Fibroblast of mammary gland (primary cell): Measurements from ENCODE around the gene RNF126.
"Not testable (repeated sequence)": the region's sequence is repeated elsewhere in the genome, so short reads cannot be mapped to it uniquely, and the experiment has no call there.

Experiments used
- DNase-seq: peaks from one replicate; pipeline ENCODE4 v3.0.0-alpha.2; 2010; ENCODE audit warnings: low read depth
- H3K4me3 ChIP-seq: 2 replicates; pipeline ENCODE4 v1.5.1; 2011; ENCODE audit warnings: low read depth, mild to moderate bottlenecking, low read length, moderate library complexity; ENCODE audit not compliant: control insufficient read depth
- CTCF ChIP-seq: conservative IDR thresholded peaks from 2 replicates; pipeline ENCODE4 v1.5.1; 2011; ENCODE audit warnings: low read depth, low read length, inconsistent platforms; ENCODE audit not compliant: control insufficient read depth, insufficient read depth

RNF126 gene

GRCh38 chr19:677601-678436 lies 14.8 kb upstream of the RNF126 start:
- H3K4me3 ChIP-seq = peak overlapping the region; percentile 79
- TF ChIP-seq CTCF = no peak
- no peak for DNase-seq

- DNase-seq = peak; percentile 85
- H3K4me3 ChIP-seq = peak overlapping the region; percentile 79
- TF ChIP-seq CTCF = no peak
Measured at GRCh38 chr19:677201-677600, 14.2 kb upstream of the RNF126 start.

- no peak for DNase-seq
- TF ChIP-seq CTCF = no peak
- H3K4me3 ChIP-seq = peak within 1 kb of the TSS; percentile 79
Measured at GRCh38 chr19:676339-677105, 13.5 kb upstream of the RNF126 start, which contains the start of gene FSTL3. Gene FSTL3 (plus strand): TSS chr19:676392. CDS start chr19:676424, 32 bp downstream.

GRCh38 chr19:676007-676338 lies 13.0 kb upstream of the RNF126 start:
- TF ChIP-seq CTCF = no peak
- peak overlapping the region; percentile 28 for H3K4me3 ChIP-seq
- DNase-seq = no peak

GRCh38 chr19:674282-675151 lies 11.5 kb upstream of the RNF126 start:
- no peak overlapping the region for H3K4me3 ChIP-seq
- no peak for DNase-seq
- no peak for TF ChIP-seq CTCF

GRCh38 chr19:670609-671075 lies 7.6 kb upstream of the RNF126 start:
- no peak overlapping the region for H3K4me3 ChIP-seq
- no peak for TF ChIP-seq CTCF
- DNase-seq = no peak

GRCh38 chr19:668675-669434 lies 5.8 kb upstream of the RNF126 start:
- H3K4me3 ChIP-seq, DNase-seq: not testable (repeated sequence)

GRCh38 chr19:666985-667573 lies 4.1 kb upstream of the RNF126 start:
- DNase-seq, H3K4me3 ChIP-seq: not testable (repeated sequence)
